ENCODE data around the gene ADAT3.
"Not testable (repeated sequence)": the region's sequence is repeated elsewhere in the genome, so short reads cannot be mapped to it uniquely, and the experiment has no call there.

ADAT3 gene

GRCh38 chr19:1884291-1884718 is 20.9 kb upstream of the ADAT3 start:
- DNase-seq, result no peak

- DNase-seq, result no peak
Measured at GRCh38 chr19:1884719-1885334, 20.4 kb upstream of the ADAT3 start.

- DNase-seq, result peak; percentile 53 to 64
Measured at GRCh38 chr19:1885398-1886119, 19.6 kb upstream of the ADAT3 start, which contains the start of gene ABHD17A. ABHD17A (minus strand) TSS chr19:1885496; CDS start chr19:1881566, 3,930 bp downstream.

GRCh38 chr19:1886360-1886759 is 18.8 kb upstream of the ADAT3 start:
- DNase-seq, result not testable (repeated sequence)

GRCh38 chr19:1888385-1888784 is 16.8 kb upstream of the ADAT3 start:
- no peak for DNase-seq

- DNase-seq, result no peak
Measured at GRCh38 chr19:1889907-1890306, 15.3 kb upstream of the ADAT3 start.

- DNase-seq, result no peak
Measured at GRCh38 chr19:1893791-1894190, 11.4 kb upstream of the ADAT3 start.

GRCh38 chr19:1896508-1896907 is 8.7 kb upstream of the ADAT3 start:
- no peak for DNase-seq

GRCh38 chr19:1901940-1902404 is 3.2 kb upstream of the ADAT3 start:
- no peak for DNase-seq

GRCh38 chr19:1902923-1903322 is 2.3 kb upstream of the ADAT3 start:
- no peak for DNase-seq

- DNase-seq, result no peak
Measured at GRCh38 chr19:1904860-1905109, 414 bp upstream of the ADAT3 start.

GRCh38 chr19:1905863-1906375 is 720 bp downstream of the ADAT3 start:
- DNase-seq, result no peak

- no peak for DNase-seq
Measured at GRCh38 chr19:1906985-1907562, 1.9 kb downstream of the ADAT3 start.

- no peak for DNase-seq
Measured at GRCh38 chr19:1907563-1908363, 2.6 kb downstream of the ADAT3 start.

- no peak for DNase-seq
Measured at GRCh38 chr19:1908364-1908678, 3.1 kb downstream of the ADAT3 start.

- no peak for DNase-seq
Measured at GRCh38 chr19:1909761-1910080, 4.5 kb downstream of the ADAT3 start.

- DNase-seq, result peak in 1 of 2 experiments; percentile 10
Measured at GRCh38 chr19:1910177-1910576, 5.0 kb downstream of the ADAT3 start.

GRCh38 chr19:1911098-1911497 is 5.9 kb downstream of the ADAT3 start:
- DNase-seq, result no peak

GRCh38 chr19:1911995-1912394 is 6.8 kb downstream of the ADAT3 start:
- no peak for DNase-seq

GRCh38 chr19:1912760-1913505 is 7.7 kb downstream of the ADAT3 start:
- DNase-seq, result no peak

- DNase-seq, result no peak
Measured at GRCh38 chr19:1913781-1914577, 8.8 kb downstream of the ADAT3 start.

- DNase-seq, result no peak
Measured at GRCh38 chr19:1914826-1915341, 9.7 kb downstream of the ADAT3 start.

Data from cerebellar nuclear complex (tissue), 1 donor.